ENCODE data around the gene GAS6.
"Not testable (repeated sequence)": the region's sequence is repeated elsewhere in the genome, so short reads cannot be mapped to it uniquely, and the experiment has no call there.

Gene GAS6

DNA sequence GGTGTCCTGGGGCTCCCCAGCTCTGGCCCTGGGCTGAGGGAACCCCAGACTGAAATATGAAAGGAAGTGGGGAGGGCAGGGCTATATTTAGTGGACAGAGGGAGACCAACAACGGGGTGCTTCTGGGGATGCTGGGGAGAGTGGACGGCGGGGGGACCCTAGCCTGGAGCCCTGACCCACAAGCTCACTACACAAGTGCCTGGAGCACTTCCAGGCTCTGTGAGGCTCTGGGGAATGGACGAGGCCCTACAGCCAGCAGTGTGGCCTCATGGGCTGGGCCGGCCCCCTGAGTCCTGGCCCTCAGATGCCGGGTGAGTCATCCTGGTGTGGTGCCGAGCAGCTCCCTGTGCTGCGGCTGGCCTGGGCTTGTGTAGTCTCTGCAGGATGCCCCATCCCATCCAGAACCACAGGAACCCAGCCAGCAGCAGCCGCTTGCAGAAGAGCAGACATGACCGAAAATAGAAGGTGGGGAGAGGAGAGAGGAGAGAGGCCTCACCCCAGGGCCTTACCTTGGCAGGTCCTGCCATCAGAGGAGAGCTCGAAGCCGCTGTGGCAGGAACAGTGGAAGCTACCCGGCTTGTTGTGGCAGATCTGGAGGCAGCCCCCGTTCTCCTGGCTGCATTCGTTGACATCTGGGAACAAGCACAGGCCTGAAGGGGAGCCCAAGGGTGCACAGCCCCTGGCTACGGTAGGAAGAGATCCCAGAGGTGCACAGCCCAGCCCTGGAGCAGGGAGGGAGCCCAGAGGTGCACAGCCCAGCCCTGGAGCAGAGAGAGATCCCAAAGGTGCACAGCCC lies 26.1 kb downstream of the GAS6 start:
- peak overlapping the region; percentile 16 for H3K27ac Mint-ChIP-seq
- peaks cover 33% of the 10 kb centered on the region for H3K4me1 Mint-ChIP-seq (ENCODE audit: low read depth)
- no peaks in the 10 kb centered on the region for H3K9me3 Mint-ChIP-seq
- H3K36me3 Mint-ChIP-seq (ENCODE audit: low read depth) = peaks cover 97% of the 10 kb centered on the region
- H3K27me3 Mint-ChIP-seq = peaks cover 12% of the 10 kb centered on the region
- intact Hi-C loops (cut with micrococcal nuclease) = no loop called here
- H3K4me3 Mint-ChIP-seq = no peak overlapping the region

DNA sequence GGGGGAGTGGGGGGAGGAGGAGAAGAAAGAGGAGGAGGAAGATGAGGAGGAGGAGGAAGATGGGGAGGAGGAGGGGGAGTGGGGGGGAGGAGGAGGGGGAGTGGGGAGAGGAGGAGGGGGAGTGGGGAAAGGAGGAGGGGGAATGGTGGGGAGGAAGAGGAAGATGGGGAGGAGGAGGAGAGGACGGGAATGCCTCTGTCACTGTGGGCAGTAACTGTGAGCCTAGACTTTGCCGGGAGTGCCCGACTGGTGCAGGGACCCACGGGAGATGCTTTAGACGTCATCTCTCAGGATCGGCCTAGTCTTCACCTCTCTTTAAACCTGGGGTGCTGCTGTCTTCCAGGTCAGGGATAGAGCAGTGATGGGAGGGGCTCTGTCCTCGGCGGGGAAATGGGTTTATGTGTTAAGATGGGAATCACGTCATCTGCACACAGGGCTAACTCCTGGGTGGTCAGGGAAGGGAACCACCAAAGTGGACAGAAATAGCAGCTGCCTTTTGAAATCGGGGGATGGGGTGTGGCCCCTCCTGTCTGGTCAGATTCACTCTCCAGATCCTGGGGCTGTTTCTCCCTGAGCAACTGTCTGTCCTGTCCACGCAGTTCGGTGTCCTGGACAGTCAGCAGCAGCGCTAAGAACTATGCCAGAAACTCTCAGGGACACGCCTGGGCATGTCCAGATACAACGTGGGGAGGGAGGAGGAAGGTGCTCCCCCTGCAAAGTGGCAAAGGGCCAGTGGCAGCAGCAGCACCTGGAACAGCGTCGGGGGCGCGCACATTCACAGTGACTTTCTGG lies 26.9 kb downstream of the GAS6 start:
- intact Hi-C loops (cut with micrococcal nuclease) = no loop called here
- H3K27me3 Mint-ChIP-seq = peaks cover 6% of the 10 kb centered on the region
- peaks cover 30% of the 10 kb centered on the region for H3K4me1 Mint-ChIP-seq (ENCODE audit: low read depth)
- peaks cover 97% of the 10 kb centered on the region for H3K36me3 Mint-ChIP-seq (ENCODE audit: low read depth)
- H3K4me3 Mint-ChIP-seq = no peak overlapping the region
- no peaks in the 10 kb centered on the region for H3K9me3 Mint-ChIP-seq
- H3K27ac Mint-ChIP-seq = peak overlapping the region; percentile 16

DNA sequence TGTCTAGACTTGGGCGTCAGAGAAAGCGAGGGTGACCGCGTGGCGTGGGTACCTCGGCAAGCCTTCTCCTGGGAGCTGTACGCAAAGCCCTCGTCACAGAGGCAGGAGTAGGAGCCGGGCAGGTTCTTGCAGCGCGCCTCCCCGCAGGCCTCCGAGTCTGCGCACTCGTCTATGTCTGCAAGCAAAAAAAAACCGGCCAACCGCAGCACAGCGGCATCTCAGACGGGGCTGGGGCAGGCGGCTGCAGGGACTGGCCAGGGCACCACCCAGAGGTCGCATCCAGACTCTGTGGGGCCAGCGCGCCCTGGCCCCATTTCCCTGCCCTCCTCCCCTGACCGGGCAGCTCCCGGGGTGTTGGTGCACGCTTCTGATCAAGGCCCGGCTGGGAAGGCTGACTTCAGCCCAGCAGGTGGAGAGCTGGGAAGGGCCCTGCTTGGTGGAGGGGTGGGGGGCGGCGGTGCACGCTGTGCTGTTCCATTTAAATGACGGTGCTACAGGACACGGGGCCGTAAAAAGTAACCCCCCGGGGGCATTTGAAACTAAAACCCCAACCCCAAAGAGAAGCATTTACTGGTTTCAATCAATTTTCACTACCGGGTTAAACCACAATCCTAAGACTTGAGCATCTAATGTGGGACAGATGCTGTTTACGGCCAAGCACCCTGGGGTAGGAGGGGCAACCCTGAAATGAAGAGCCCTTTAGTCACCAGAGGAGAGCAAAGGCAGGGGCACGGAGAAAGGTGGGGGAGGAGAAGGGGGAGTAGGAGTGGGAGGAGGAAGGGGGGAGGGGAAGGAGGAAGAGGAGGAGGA lies 28.2 kb downstream of the GAS6 start:
- H3K27me3 Mint-ChIP-seq = no peaks in the 10 kb centered on the region
- H3K9me3 Mint-ChIP-seq = no peaks in the 10 kb centered on the region
- H3K4me3 Mint-ChIP-seq = no peak overlapping the region
- H3K4me1 Mint-ChIP-seq (ENCODE audit: low read depth) = peaks cover 21% of the 10 kb centered on the region
- H3K27ac Mint-ChIP-seq = no peak overlapping the region
- H3K36me3 Mint-ChIP-seq (ENCODE audit: low read depth) = peaks cover 94% of the 10 kb centered on the region
- intact Hi-C loops (cut with micrococcal nuclease) = no loop called here

DNA sequence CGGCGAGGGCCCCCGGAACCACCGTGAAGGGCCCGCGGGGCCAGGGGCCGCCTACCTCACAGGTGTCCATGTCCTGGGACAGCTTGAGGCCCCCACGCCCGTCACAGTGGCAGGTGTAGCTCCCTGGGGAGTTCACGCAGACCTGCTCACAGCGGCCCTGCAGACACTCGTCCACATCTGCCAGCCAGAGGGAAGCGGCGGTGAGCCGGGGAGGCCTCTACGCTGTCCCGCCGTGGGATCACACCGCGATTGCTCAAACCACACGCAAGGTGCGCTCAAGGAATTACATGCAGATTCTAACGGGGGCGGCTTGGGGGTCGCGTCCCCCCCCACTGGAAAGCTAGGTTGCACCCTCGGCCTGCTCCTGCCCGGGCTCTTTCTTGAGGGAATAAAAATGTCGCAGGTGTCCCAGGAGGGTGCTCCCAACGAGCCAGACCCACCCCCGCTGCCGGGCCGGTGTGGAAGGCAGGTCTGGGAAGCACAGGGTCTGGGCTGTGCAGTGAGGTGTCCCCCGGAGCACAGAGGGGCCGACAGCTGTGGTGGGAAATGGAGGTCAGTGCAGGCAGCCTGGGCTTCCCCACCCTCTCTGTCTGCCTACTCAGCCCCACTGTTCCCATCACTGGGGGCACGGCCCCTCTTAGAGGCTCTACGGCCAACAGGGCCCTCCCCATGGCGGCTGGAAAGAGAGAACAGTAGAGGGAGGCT lies 29.2 kb downstream of the GAS6 start:
- Mint-ChIP-seq H3K4me3 (no peak overlapping the region), H3K27ac (no peak overlapping the region), H3K9me3 (no peaks in the 10 kb centered on the region), H3K36me3 (ENCODE audit: low read depth) (peaks cover 94% of the 10 kb centered on the region), H3K4me1 (ENCODE audit: low read depth) (peaks cover 21% of the 10 kb centered on the region), H3K27me3 (no peaks in the 10 kb centered on the region)
- intact Hi-C loops (cut with micrococcal nuclease) = no loop called here

DNA sequence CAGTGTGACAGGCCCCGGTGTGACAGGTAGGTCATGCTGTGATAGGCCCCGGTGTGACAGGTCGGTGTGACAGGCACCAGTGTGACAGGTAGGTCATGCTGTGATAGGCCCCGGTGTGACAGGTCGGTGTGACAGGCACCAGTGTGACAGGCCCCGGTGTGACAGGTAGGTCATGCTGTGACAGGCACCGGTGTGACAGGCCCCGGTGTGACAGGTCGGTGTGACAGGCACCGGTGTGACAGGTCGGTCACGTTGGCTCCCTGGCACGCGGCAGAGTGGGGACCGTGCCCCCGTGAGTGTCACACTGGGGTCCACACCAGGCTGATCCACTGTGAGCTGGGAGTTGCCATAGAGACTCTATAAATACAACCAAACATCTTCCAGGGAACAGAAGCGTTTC lies 29.9 kb downstream of the GAS6 start:
- H3K27me3 Mint-ChIP-seq; intact Hi-C loops (cut with micrococcal nuclease); H3K27ac Mint-ChIP-seq; H3K9me3 Mint-ChIP-seq; H3K4me3 Mint-ChIP-seq: not testable (repeated sequence)
- Mint-ChIP-seq H3K36me3 (ENCODE audit: low read depth) (peaks cover 89% of the 10 kb centered on the region), H3K4me1 (ENCODE audit: low read depth) (peaks cover 19% of the 10 kb centered on the region)

DNA sequence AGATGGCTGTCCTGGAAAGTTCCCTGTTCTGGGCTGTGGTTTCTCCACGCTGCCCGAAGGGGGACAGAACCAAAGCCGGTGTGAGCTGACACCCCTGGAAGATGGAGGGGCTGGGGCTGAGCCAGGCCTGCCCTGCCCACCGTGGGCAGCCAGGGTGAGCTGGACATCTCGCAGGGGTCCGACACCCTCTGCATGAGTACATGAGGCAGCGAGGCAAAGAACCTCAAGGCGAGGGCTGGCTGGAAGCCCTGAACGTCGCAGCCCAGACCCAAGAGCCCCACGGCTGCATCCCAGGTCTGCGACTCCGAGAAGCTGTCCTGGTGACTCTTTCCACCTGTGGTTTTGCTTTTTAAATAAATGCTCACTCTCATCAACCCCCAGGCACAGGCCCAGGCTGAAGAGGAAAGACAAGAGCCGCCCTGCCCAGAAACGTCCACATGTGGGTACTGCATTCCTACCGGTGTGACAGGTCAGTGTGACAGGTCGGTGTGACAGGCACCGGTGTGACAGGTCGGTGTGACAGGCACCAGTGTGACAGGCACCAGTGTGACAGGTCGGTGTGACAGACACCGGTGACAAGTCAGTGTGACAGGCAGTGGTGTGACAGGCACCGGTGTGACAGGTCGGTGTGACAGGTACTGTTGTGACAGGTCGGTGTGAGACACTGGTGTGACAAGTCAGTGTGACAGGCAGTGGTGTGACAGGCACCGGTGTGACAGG lies 30.6 kb downstream of the GAS6 start:
- Mint-ChIP-seq H3K36me3 (ENCODE audit: low read depth) (peaks cover 88% of the 10 kb centered on the region), H3K4me3 (no peak overlapping the region), H3K4me1 (ENCODE audit: low read depth) (peaks cover 15% of the 10 kb centered on the region), H3K9me3 (no peaks in the 10 kb centered on the region), H3K27ac (no peak overlapping the region), H3K27me3 (no peaks in the 10 kb centered on the region)
- intact Hi-C loops (cut with micrococcal nuclease) = no loop called here

DNA sequence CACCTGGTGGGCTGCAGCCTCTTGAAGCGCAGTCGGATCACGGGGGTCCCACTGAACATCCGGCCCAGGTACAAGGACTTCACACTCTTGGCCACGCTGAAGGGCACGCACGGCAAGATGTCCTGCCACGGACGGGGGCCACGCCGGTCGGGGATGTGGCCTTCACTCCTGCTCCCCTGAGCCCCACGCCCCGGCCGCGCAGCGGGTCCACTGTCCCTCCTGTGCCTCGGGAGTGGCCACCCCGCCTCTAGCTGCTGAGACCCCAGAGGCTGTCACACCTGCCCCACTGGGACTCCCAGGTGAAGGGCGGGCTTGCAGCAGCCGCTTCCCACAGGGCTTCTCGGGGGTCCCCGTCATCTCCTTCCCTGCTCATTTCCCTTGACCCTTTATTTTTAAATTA lies 31.2 kb downstream of the GAS6 start:
- intact Hi-C loops (cut with micrococcal nuclease) = no loop called here
- no peaks in the 10 kb centered on the region for H3K27me3 Mint-ChIP-seq
- no peaks in the 10 kb centered on the region for H3K9me3 Mint-ChIP-seq
- no peak overlapping the region for H3K4me3 Mint-ChIP-seq
- peaks cover 88% of the 10 kb centered on the region for H3K36me3 Mint-ChIP-seq (ENCODE audit: low read depth)
- H3K4me1 Mint-ChIP-seq (ENCODE audit: low read depth) = peaks cover 10% of the 10 kb centered on the region
- no peak overlapping the region for H3K27ac Mint-ChIP-seq

DNA sequence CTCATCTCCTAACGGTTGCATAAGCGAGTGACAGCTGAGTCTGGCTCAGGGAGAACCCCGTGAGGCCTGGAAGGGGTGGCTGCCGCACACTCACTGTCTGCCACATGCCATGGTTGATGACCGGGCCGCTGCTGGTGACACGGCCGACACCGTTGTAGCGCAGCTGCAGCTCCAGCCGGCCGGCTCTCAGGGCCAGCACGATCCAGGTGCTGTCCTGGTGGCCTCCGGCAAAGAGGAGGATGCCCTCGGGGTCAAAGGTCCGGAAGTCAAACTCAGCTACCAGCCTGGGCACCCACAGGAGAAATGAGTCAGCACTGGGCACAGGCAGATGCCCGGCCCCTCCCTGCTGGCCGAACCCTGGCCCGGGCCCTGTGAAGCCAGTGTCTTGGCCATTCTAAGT lies 31.7 kb downstream of the GAS6 start:
- intact Hi-C loops (cut with micrococcal nuclease) = no loop called here
- Mint-ChIP-seq H3K27me3 (no peaks in the 10 kb centered on the region), H3K36me3 (ENCODE audit: low read depth) (peaks cover 88% of the 10 kb centered on the region), H3K4me1 (ENCODE audit: low read depth) (peaks cover 6% of the 10 kb centered on the region), H3K27ac (no peak overlapping the region), H3K4me3 (no peak overlapping the region), H3K9me3 (no peaks in the 10 kb centered on the region)

DNA sequence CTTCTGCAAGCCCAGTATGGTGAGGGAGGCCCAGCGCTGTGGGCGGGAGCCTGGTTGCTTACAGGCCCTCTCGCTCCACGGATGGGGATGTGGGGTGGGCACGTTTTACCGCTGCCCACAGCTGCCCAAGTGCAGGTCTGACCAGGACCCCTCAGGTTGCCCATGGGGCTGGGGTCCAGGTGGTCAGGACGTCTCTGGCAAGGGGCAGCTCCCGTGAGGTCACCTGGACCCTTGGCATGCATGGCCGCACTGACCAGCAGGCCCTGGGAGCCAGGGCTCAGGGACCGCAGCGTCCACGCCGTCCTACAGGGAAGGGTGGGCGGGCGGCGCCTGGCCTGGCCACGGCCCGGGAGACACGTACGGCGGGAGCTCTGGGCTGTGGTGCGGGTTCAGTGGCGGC lies 32.8 kb downstream of the GAS6 start:
- H3K4me3 Mint-ChIP-seq = no peak overlapping the region
- H3K4me1 Mint-ChIP-seq (ENCODE audit: low read depth) = no peaks in the 10 kb centered on the region
- H3K27me3 Mint-ChIP-seq = no peaks in the 10 kb centered on the region
- no peak overlapping the region for H3K27ac Mint-ChIP-seq
- H3K9me3 Mint-ChIP-seq = no peaks in the 10 kb centered on the region
- intact Hi-C loops (cut with micrococcal nuclease) = no loop called here
- peaks cover 91% of the 10 kb centered on the region for H3K36me3 Mint-ChIP-seq (ENCODE audit: low read depth)

DNA sequence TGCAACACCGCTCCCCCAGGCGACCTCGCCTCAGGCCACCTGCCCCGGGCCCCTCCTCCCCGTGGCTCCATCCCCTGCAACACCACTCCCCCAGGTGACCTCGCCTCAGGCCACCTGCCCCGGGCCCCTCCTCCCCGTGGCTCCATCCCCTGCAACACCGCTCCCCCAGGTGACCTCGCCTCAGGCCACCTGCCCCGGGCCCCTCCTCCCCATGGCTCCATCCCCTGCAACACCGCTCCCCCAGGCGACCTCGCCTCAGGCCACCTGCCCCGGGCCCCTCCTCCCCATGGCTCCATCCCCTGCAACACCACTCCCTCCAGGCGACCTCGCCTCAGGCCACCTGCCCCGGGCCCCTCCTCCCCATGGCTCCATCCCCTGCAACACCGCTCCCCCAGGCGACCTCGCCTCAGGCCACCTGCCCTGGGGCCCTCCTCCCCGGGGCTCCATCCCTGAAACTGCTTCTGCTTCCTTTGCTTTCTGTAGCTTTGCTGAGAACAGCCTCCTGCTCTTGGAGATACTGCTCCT lies 33.4 kb downstream of the GAS6 start:
- intact Hi-C loops (cut with micrococcal nuclease); H3K4me1 Mint-ChIP-seq (ENCODE audit: low read depth); H3K4me3 Mint-ChIP-seq; H3K27ac Mint-ChIP-seq; H3K9me3 Mint-ChIP-seq; H3K27me3 Mint-ChIP-seq: not testable (repeated sequence)
- peaks cover 91% of the 10 kb centered on the region for H3K36me3 Mint-ChIP-seq (ENCODE audit: low read depth)

DNA sequence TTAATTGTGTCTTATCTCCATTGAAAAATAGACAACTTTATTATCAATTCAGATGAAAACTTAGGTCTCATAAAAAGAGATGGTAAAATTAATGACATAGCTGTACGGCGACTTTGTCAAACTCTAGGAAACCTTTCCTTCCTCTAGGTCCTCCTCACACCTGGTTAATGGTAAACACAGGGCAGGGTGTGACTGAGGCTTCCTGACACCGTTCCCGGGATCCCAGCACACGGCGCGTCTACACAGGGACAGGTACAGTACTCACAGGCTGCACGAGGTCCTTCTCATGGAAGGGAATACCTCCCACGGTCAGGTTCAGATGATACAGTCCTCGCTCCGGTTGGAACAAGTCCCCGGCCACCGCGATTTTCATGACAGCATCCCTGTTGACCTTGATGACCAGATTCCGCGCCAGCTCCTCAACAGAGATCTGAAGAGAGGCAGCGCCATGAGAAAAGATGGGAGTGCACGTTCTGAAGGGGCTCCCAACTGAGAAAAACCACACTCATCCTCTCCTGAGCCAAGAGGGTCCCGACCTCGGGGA lies 35.5 kb downstream of the GAS6 start:
- Mint-ChIP-seq H3K4me1 (ENCODE audit: low read depth) (no peaks in the 10 kb centered on the region), H3K27ac (no peak overlapping the region), H3K36me3 (ENCODE audit: low read depth) (peaks cover 91% of the 10 kb centered on the region), H3K9me3 (peaks cover 23% of the 10 kb centered on the region), H3K4me3 (no peak overlapping the region), H3K27me3 (no peaks in the 10 kb centered on the region)
- intact Hi-C loops (cut with micrococcal nuclease) = no loop called here

DNA sequence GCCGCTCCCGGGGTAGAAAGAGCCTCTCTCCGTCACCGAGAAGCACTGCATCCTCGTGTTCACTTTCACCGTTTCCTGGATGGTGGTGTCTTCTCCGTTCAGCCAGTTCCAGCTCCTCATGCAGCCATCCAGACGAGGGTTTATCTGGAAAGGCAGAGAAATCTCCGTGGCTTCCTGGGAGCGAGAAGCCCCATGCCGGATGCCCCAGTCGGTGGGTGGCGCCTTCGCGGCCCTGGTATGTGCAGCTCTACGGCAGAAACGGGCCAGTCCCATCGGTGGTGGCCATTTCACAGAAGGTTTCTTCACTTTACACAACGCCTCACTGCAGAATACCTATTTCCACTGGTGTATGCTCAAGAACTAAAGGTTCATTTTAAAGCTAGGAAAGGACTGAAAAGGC lies 36.9 kb downstream of the GAS6 start:
- intact Hi-C loops (cut with micrococcal nuclease) = no loop called here
- Mint-ChIP-seq H3K4me3 (no peak overlapping the region), H3K4me1 (ENCODE audit: low read depth) (no peaks in the 10 kb centered on the region), H3K9me3 (peaks cover 25% of the 10 kb centered on the region), H3K36me3 (ENCODE audit: low read depth) (peaks cover 91% of the 10 kb centered on the region), H3K27me3 (no peaks in the 10 kb centered on the region), H3K27ac (no peak overlapping the region)

DNA sequence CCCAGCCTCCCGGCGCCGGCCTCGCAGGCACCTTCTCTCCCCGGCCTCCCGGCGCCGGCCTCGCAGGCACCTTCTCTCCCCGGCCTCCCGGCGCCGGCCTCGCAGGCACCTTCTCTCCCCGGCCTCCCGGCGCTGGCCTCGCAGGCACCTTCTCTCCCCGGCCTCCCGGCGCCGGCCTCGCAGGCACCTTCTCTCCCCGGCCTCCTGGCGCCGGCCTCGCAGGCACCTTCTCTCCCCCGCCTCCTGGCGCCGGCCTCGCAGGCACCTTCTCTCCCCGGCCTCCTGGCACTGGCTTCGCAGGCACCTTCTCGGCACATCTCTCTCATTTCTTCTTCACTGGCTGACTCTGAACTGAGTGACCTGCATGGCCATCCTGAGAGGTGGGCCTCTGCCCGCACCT lies 37.4 kb downstream of the GAS6 start:
- intact Hi-C loops (cut with micrococcal nuclease); H3K27ac Mint-ChIP-seq; H3K27me3 Mint-ChIP-seq; H3K4me1 Mint-ChIP-seq (ENCODE audit: low read depth); H3K4me3 Mint-ChIP-seq: not testable (repeated sequence)
- peaks cover 93% of the 10 kb centered on the region for H3K36me3 Mint-ChIP-seq (ENCODE audit: low read depth)
- peaks cover 31% of the 10 kb centered on the region for H3K9me3 Mint-ChIP-seq
